Heart right ventricle (tissue), 16 donors: ENCODE results near the gene MSANTD1. TPM values are rescaled to one million over a fixed set of nuclear protein-coding genes. Genes with fewer than 3 reads are reported as not detected.
A peak's percentile ranks its signal among the peaks of the same experiment; 100 is the strongest.

Source experiments
- ATAC-seq, 8 donors: fragments of 200-7000 bp; cut with Tn5 transposase; one replicate each; pipeline ENCODE4 v1.9.1; 2020; ENCODE audit warnings: mild to moderate bottlenecking in 8 of 8, moderate library complexity in 8 of 8, moderate number of reproducible peaks in 1 of 8
- DNase-seq, 2 donors: peaks; one replicate each; pipeline ENCODE4 v3.0.0-alpha.2; 2020
- H3K27ac ChIP-seq, 10 donors: fragments of 200-600 bp; sonication (generic) in 2 of 10; one replicate each; pipeline versions ENCODE4 v1.5.0 to v1.8.0; 2020 to 2022; ENCODE audit warnings: mild to moderate bottlenecking in 3 of 10
- H3K27me3 ChIP-seq, 7 donors: fragments of 200-600 bp; one replicate each; pipeline ENCODE4 v1.8.0; 2021 to 2022; ENCODE audit warnings: mild to moderate bottlenecking in 2 of 7
- H3K36me3 ChIP-seq, 9 donors: fragments of 200-600 bp; sonication (generic) in 1 of 9; one replicate each; pipeline versions ENCODE4 v1.5.0 to v1.8.0; 2020 to 2022; ENCODE audit warnings: mild to moderate bottlenecking in 2 of 9
- H3K4me1 ChIP-seq, 9 donors: fragments of 200-600 bp; sonication (generic) in 1 of 9; one replicate each; pipeline versions ENCODE4 v1.5.0 to v1.8.0; 2020 to 2022; ENCODE audit warnings: mild to moderate bottlenecking in 4 of 9
- H3K4me3 ChIP-seq, 10 donors: fragments of 200-600 bp; sonication (generic) in 2 of 10; one replicate each; pipeline versions ENCODE4 v1.5.0 to v1.8.0; 2020 to 2022; ENCODE audit warnings: mild to moderate bottlenecking in 7 of 10, moderate library complexity in 2 of 10
- H3K9me3 ChIP-seq, 11 donors: fragments of 200-600 bp in 10 of 11; sonication (generic) in 2 of 11; one replicate each; pipeline versions ENCODE4 v1.5.0 to v1.8.0; 2013 to 2022; ENCODE audit warnings: mild to moderate bottlenecking in 2 of 11, control low read depth in 1 of 11, moderate library complexity in 1 of 11
- CTCF ChIP-seq, 9 donors: fragments of 200-600 bp; sonication (generic) in 2 of 9; IDR thresholded peaks; one replicate each; pipeline versions ENCODE4 v1.5.0 to v1.8.0; 2021 to 2022; ENCODE audit warnings: antibody characterized with exemption in 9 of 9, mild to moderate bottlenecking in 5 of 9, moderate library complexity in 1 of 9
- WGBS, 2 donors: extraction: QIAGEN DNeasy Blood & Tissue Kit; methylation state at CpG; one replicate each; pipeline ENCODE4 v1.1.7; 2013; ENCODE audit warnings: inconsistent platforms in 1 of 2; 5-methylcytosine and 5-hydroxymethylcytosine counted together
- intact Hi-C, 10 donors: fragments of 100-400 bp; cut with DNase I; formaldehyde crosslinking; loops; one replicate each; pipeline versions ENCODE4 v1.11.1 to v1.14.2; 2022
- polyA plus RNA-seq, 2 donors: library from polyadenylated mRNA; stranded (reverse); fragments of 200-250 nt; gene quantifications; one replicate each; pipeline ENCODE4 v1.2.3, GENCODE V29; 2013
- total RNA-seq, 10 donors: library from RNA; stranded (reverse); fragmentation: NEBNext Ultra II Directional in 3 of 10; extraction: Animal tissue kit (Norgen Biotek cat#: 25700) in 3 of 10; gene quantifications; one replicate each; pipeline versions ENCODE4 v1.2.1 to v1.2.4, GENCODE V29; 2021 to 2023
- donor health status: Arrhythmogenic right ventricular cardiomyopathy.
- donor health status: ischemic (EF 13 %, LVEDD 7.1; RV severe dilation, severe dysfunction).
- donor health status: healthy with polysubstance abuse.
- donor health status: DM: no; HTN: yes; CAD: no.
- donor health status: DM: no; HTN: no; CAD: no.
- donor health status: ischemic (EF 25% LVEDD 6.9; RV normal size, moderate dysfunction).
- donor health status: ischemic (EF 25% LVEDD 5.7; RV mildly dilated, moderate dysfunction).
- donor health status: healthy.
- donor health status: DM: yes; HTN: yes; CAD: no.
- donor health status: Ischemic cardiomyopathy.
- donor health status: ischemic (EF 35%, LVEDD 5.7; RV mildly dilated, moderate dysfunction).
- donor health status: nonischemic (EF 11% LVEDD 7.7; RV severe dilation, severe dysfunction).
- donor health status: DM: yes; HTN: yes; CAD: no.
- donor health status: PGD.
- donor health status: ischemic (EF 29% LVEDD 5.4; RV normal size, mild dysfunction).
- donor health status: nonischemic (EF 23%, LVEDD 6.1; RV moderate dilation, normal function).

The MSANTD1 gene
- total and polyA plus RNA-seq, 12 donors = 0.25 to 1.2 (median 0.41) TPM

DNA sequence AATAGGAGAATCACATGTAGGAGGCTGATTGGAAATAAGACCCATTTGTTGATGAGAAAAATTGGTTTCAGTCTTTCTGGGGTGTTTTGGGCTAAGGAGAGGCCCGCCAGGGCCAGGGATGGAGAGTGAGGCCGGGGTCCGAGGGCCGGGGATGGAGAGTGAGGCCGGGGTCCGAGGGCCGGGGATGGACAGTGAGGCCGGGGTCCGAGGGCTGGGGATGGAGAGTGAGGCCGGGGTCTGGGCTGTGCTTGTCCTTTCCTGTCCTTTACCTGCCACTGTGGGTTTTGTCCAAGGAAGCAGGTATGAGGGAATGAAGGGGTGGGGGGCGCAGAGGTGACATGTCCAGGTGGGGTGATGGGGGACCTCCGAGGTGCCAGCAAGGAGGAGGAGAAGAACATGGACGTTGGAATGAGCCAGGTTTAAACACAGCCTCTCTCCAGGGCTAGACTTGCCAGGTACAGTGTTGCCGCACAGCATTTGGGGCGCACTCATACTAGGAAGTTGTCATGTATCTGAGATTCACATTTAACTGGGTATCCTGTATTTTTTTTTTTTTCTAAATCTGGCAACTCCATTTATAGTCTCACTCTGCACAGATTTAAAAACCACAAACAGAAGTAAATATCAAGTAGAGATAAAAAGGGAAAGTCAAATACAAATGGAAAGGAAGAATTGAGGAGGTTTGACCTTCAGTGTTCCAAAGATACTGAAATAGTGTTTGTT, 52.7 kb downstream of the MSANTD1 start:
- no peaks in the 10 kb centered on the region for H3K36me3 ChIP-seq
- intact Hi-C loops = no loop called here
- H3K4me1 ChIP-seq = peaks cover 8 to 61% (median 48%) of the 10 kb centered on the region in 9 donors
- no peak overlapping the region for H3K27ac ChIP-seq
- no peak for TF ChIP-seq CTCF (IDR thresholded peaks at IDR 0.05)
- 87 to 90% methylated on average over 15 of the region's 15 CpGs for WGBS, 2 donors
- peaks cover 0 to 9% (median 0%) of the 10 kb centered on the region in 11 donors for H3K9me3 ChIP-seq
- ATAC-seq = no peak
- no peak overlapping the region for H3K4me3 ChIP-seq
- DNase-seq = no peak
- no peaks in the 10 kb centered on the region for H3K27me3 ChIP-seq

DNA sequence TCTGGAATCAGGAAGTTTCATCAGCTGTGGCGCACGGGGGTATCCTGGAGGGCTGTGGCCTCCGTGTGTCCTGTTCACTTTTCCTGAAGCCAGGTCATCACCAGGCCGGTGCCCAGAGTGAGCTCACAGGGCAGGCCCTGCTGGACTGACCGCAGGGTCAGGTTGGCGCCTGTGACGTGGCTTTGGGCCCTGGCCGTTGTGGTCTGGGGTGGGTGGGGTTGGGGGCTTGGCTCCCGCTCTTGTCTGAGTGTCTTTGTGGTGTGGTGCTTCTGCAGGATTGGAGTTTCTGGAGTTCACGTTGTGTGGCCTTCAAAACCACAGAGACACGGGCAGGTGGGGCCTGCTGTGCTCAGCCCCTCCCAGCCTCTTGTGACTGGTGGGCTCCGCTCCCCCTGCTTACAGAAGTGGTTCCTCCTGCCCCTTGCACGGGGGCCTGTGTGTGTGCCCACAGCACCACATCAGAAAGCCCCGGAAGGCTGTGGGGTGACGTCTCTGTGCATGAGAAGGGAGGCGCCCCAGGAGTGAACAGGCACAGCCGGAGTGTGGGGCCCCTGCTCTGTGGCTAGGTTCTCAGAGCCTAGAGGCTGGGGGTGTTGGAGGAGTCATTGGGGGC, 53.3 kb downstream of the MSANTD1 start:
- Histone ChIP-seq H3K36me3 (no peaks in the 10 kb centered on the region), H3K4me1 (peaks cover 8 to 63% (median 50%) of the 10 kb centered on the region in 9 donors), H3K27ac (no peak overlapping the region), H3K9me3 (peaks cover 0 to 8% (median 0%) of the 10 kb centered on the region in 11 donors), H3K27me3 (no peaks in the 10 kb centered on the region), H3K4me3 (no peak overlapping the region)
- intact Hi-C loops = no loop called here
- DNase-seq (no peak), ATAC-seq (peak in 1 of 8 donors; percentile 16)
- no peak for TF ChIP-seq CTCF (IDR thresholded peaks at IDR 0.05)
- WGBS, 2 donors = 75 to 78% methylated on average over 16 to 17 of the region's 17 CpGs

GRCh38 chr4:3302786-3303564, 54.0 kb downstream of the MSANTD1 start:
- Histone ChIP-seq H3K27me3 (no peaks in the 10 kb centered on the region), H3K27ac (no peak overlapping the region), H3K9me3 (peaks cover 0 to 1% (median 0%) of the 10 kb centered on the region in 11 donors), H3K36me3 (no peaks in the 10 kb centered on the region), H3K4me3 (no peak overlapping the region), H3K4me1 (peaks cover 8 to 63% (median 50%) of the 10 kb centered on the region in 9 donors)
- intact Hi-C loops = no loop called here
- ATAC-seq (no peak), DNase-seq (no peak)
- TF ChIP-seq CTCF (IDR thresholded peaks at IDR 0.05) = no peak
- 84 to 90% methylated on average over 16 of the region's 16 CpGs for WGBS, 2 donors

- peaks cover 8 to 63% (median 50%) of the 10 kb centered on the region in 9 donors for H3K4me1 ChIP-seq
- no peaks in the 10 kb centered on the region for H3K27me3 ChIP-seq
- ATAC-seq = no peak
- no peaks in the 10 kb centered on the region for H3K36me3 ChIP-seq
- no peak overlapping the region for H3K4me3 ChIP-seq
- no peak overlapping the region for H3K27ac ChIP-seq
- intact Hi-C loops = no loop called here
- H3K9me3 ChIP-seq = no peaks in the 10 kb centered on the region
- 88 to 98% methylated on average over 2 of the region's 2 CpGs for WGBS, 2 donors
- DNase-seq = no peak
- TF ChIP-seq CTCF (IDR thresholded peaks at IDR 0.05) = no peak
Observed at GRCh38 chr4:3303565-3303824, 54.5 kb downstream of the MSANTD1 start.
